Ascending aorta (tissue), 2 donors: ENCODE data around the gene FAM3D. TPM values are rescaled to one million over a fixed set of nuclear protein-coding genes. Genes with fewer than 3 reads are reported as not detected.

Source experiments
- DNase-seq, 2 donors: peaks; one replicate each; pipeline ENCODE4 v3.0.0-alpha.2; 2019; ENCODE audit warnings: low spot score in 2 of 2
- H3K27ac ChIP-seq, 2 donors: fragments of 200-600 bp; sonication (generic); one replicate each; pipeline ENCODE4 v1.5.1; 2016 to 2017; ENCODE audit warnings: mild to moderate bottlenecking in 1 of 2
- H3K27me3 ChIP-seq: fragments of 200-600 bp; sonication (generic); one replicate; pipeline ENCODE4 v1.5.1; 2017
- H3K36me3 ChIP-seq, 2 donors: fragments of 200-600 bp; sonication (generic); one replicate each; pipeline ENCODE4 v1.5.1; 2016
- H3K4me1 ChIP-seq, 2 donors: fragments of 200-600 bp; sonication (generic); one replicate each; pipeline ENCODE4 v1.5.1; 2016 to 2017; ENCODE audit warnings: mild to moderate bottlenecking in 1 of 2
- H3K4me3 ChIP-seq, 2 donors: fragments of 200-600 bp; sonication (generic); one replicate each; pipeline ENCODE4 v1.5.1; 2016 to 2017; ENCODE audit warnings: mild to moderate bottlenecking in 1 of 2
- H3K9me3 ChIP-seq, 2 donors: fragments of 200-600 bp; sonication (generic); one replicate each; pipeline ENCODE4 v1.5.1; 2016
- CTCF ChIP-seq, 3 experiments: fragments of 200-600 bp in 2 of 3; fragments of 450-650 bp in 1 of 3; sonication (generic) in 2 of 3; IDR thresholded peaks; one replicate each; pipeline ENCODE4 v1.5.1; 2016 to 2019; ENCODE audit warnings: antibody characterized with exemption in 3 of 3, mild to moderate bottlenecking in 1 of 3, moderate library complexity in 1 of 3
- intact Hi-C: fragments of 100-400 bp; cut with DNase I; formaldehyde crosslinking; loops from one replicate; pipeline ENCODE4 v1.15.1; 2023
- total RNA-seq: library from RNA; depleted of rRNA; stranded (reverse); fragments of >200 nt; gene quantifications from one replicate; pipeline ENCODE4 v1.1.0, GENCODE V29; 2016

The FAM3D gene
- total RNA-seq, 1 donor from 2014 or later, result not detected

GRCh38 chr3:58609990-58610389, 56.6 kb downstream of the FAM3D start:
- Histone ChIP-seq H3K4me3 (no peak overlapping the region), H3K4me1 (no peaks in the 10 kb centered on the region), H3K27ac (no peak overlapping the region), H3K9me3 (no peaks in the 10 kb centered on the region), H3K36me3 (no peaks in the 10 kb centered on the region), H3K27me3 (no peaks in the 10 kb centered on the region)
- no peak for TF ChIP-seq CTCF (IDR thresholded peaks at IDR 0.05)
- intact Hi-C loops, result no loop called here
- no peak for DNase-seq

DNA sequence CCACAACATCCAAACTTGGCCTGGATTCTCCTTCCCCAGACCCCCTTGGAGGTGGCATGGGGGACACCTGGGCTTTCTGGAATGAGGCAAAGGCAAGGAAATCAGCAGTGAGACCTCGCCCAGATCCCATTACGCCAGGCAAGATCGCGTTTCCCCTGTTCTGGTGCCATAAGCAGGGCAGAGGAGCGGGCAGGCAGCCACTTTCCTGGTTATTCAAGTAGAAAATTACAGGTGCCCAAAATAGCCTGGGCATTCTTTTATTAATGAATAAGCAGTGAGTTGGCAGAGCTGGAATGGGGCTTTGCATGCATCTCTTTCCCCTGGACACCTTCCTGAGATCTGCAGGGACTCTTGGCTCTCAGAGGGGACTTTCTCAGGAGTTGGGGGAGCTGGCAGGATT, 57.9 kb downstream of the FAM3D start:
- no peaks in the 10 kb centered on the region for H3K4me1 ChIP-seq
- DNase-seq, result no peak
- intact Hi-C loops, result no loop called here
- no peaks in the 10 kb centered on the region for H3K9me3 ChIP-seq
- no peak overlapping the region for H3K27ac ChIP-seq
- TF ChIP-seq CTCF (IDR thresholded peaks at IDR 0.05), result no peak
- no peaks in the 10 kb centered on the region for H3K36me3 ChIP-seq
- no peaks in the 10 kb centered on the region for H3K27me3 ChIP-seq
- H3K4me3 ChIP-seq, result no peak overlapping the region

GRCh38 chr3:58607816-58608215, 58.8 kb downstream of the FAM3D start:
- DNase-seq, result no peak
- H3K27me3 ChIP-seq, result no peaks in the 10 kb centered on the region

DNA sequence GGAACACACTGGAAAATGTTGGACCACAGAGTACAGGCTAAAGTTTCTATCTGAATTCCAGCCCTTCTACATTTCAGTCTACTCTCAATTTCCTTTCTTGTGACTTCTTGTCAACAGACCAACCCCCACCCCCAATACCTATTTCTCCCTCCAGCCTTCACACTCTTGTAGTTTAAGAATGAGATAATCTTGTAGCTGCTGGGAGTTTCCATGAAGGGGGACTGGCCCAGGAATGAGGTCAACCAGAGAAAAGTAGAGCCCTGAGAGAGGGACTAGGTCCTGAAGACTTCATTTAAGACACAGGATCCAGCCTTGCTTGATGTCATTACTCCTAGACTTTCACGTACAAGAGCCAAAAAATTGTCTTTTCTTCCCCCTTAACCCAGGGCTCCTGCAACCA, 59.9 kb downstream of the FAM3D start:
- no peaks in the 10 kb centered on the region for H3K36me3 ChIP-seq
- intact Hi-C loops, result no loop called here

More at GRCh38 chr3:58607816-58608215, 58.8 kb downstream of the FAM3D start:
- intact Hi-C loops, result no loop called here
- Histone ChIP-seq H3K4me1 (no peaks in the 10 kb centered on the region), H3K36me3 (no peaks in the 10 kb centered on the region), H3K4me3 (no peak overlapping the region), H3K9me3 (no peaks in the 10 kb centered on the region), H3K27ac (no peak overlapping the region)
- TF ChIP-seq CTCF (IDR thresholded peaks at IDR 0.05), result no peak

DNA sequence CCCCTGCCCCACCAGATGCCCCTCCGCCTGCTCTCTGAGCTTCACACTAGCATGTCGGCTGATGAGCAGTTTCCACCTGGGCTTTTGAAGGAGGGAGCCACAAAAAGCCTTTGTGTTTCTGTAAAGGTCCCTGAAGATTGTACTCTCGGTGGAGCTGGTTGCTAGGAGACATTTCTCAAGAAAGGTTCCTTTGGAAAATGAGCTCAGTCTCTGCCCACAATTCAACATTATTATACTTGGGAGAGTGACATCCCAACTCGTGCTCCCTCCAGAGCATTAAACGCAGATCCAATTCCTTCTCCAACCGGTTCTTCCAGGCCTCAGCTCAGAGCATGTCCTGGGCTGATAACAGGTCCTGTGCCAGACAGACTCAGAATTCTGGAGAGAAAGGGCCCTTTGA, 62.5 kb downstream of the FAM3D start:
- no peak for DNase-seq
- Histone ChIP-seq H3K36me3 (no peaks in the 10 kb centered on the region), H3K4me3 (no peak overlapping the region), H3K9me3 (no peaks in the 10 kb centered on the region), H3K27ac (no peak overlapping the region), H3K4me1 (no peaks in the 10 kb centered on the region), H3K27me3 (no peaks in the 10 kb centered on the region)
- TF ChIP-seq CTCF (IDR thresholded peaks at IDR 0.05), result no peak
- intact Hi-C loops, result no loop called here

More for the DNA sequence above, 59.9 kb downstream of the FAM3D start:
- no peak overlapping the region for H3K4me3 ChIP-seq
- H3K27me3 ChIP-seq, result no peaks in the 10 kb centered on the region
- H3K27ac ChIP-seq, result no peak overlapping the region
- no peak for TF ChIP-seq CTCF (IDR thresholded peaks at IDR 0.05)
- H3K9me3 ChIP-seq, result no peaks in the 10 kb centered on the region
- no peaks in the 10 kb centered on the region for H3K4me1 ChIP-seq
- no peak for DNase-seq

- Histone ChIP-seq H3K36me3 (no peaks in the 10 kb centered on the region), H3K27me3 (no peaks in the 10 kb centered on the region), H3K4me3 (no peak overlapping the region), H3K27ac (no peak overlapping the region), H3K9me3 (no peaks in the 10 kb centered on the region), H3K4me1 (no peaks in the 10 kb centered on the region)
- no peak for DNase-seq
- intact Hi-C loops, result no loop called here
- TF ChIP-seq CTCF (IDR thresholded peaks at IDR 0.05), result no peak
These were observed 63.0 kb downstream of the FAM3D start for GRCh38 chr3:58603606-58604005.
